Stimulated activated CD8-positive, alpha-beta memory T cell treated with anti-CD3 and anti-CD28 coated beads, Interleukin-12 subunit alpha, Interleukin-12 subunit beta, amount 100 ng/mL, for 24 hours (primary cell): Measurements from ENCODE around the gene BORCS8.
"Not testable (repeated sequence)": the region's sequence is repeated elsewhere in the genome, so short reads cannot be mapped to it uniquely, and the experiment has no call there.

Experiments
- DNase-seq: peaks from one replicate; pipeline ENCODE4 v3.0.0-alpha.2; 2020; ENCODE audit errors: extremely low read depth

BORCS8 gene

GRCh38 chr19:19192078-19192882 lies at the start of gene BORCS8, which contains the start of gene RFXANK:
TSS of gene BORCS8 (minus strand) at chr19:19192152. CDS start at chr19:19192117, 35 bp downstream.
TSS of gene RFXANK (plus strand) at chr19:19192258. CDS start at chr19:19193947, 1,689 bp downstream.
- peak; percentile 97 for DNase-seq

- no peak for DNase-seq
Observed at GRCh38 chr19:19240476-19240875, 48.5 kb upstream of the BORCS8 start.

GRCh38 chr19:19239675-19240074 lies 47.7 kb upstream of the BORCS8 start:
- no peak for DNase-seq

- DNase-seq: no peak
Observed at GRCh38 chr19:19238126-19238894, 46.4 kb upstream of the BORCS8 start.

- no peak for DNase-seq
Observed at GRCh38 chr19:19236173-19236572, 44.2 kb upstream of the BORCS8 start.

- no peak for DNase-seq
Observed at GRCh38 chr19:19234220-19234816, 42.4 kb upstream of the BORCS8 start.

- DNase-seq: no peak
Observed at GRCh38 chr19:19232261-19232721, 40.3 kb upstream of the BORCS8 start.

- DNase-seq: no peak
Observed at GRCh38 chr19:19230999-19231398, 39.0 kb upstream of the BORCS8 start.

- no peak for DNase-seq
Observed at GRCh38 chr19:19229701-19230100, 37.7 kb upstream of the BORCS8 start.

- DNase-seq: no peak
Observed at GRCh38 chr19:19227217-19227616, 35.3 kb upstream of the BORCS8 start.

- no peak for DNase-seq
Observed at GRCh38 chr19:19226663-19227062, 34.7 kb upstream of the BORCS8 start.

GRCh38 chr19:19226204-19226603 lies 34.3 kb upstream of the BORCS8 start:
- DNase-seq: no peak

- DNase-seq: peak; percentile 33
Observed at GRCh38 chr19:19224852-19225494, 33.0 kb upstream of the BORCS8 start.

GRCh38 chr19:19224150-19224851 lies 32.3 kb upstream of the BORCS8 start:
- no peak for DNase-seq

GRCh38 chr19:19223636-19224035 lies 31.7 kb upstream of the BORCS8 start:
- DNase-seq: no peak

- DNase-seq: no peak
Observed at GRCh38 chr19:19223060-19223459, 31.1 kb upstream of the BORCS8 start.

GRCh38 chr19:19221000-19221399 lies 29.0 kb upstream of the BORCS8 start:
- not testable (repeated sequence) for DNase-seq

- DNase-seq: no peak
Observed at GRCh38 chr19:19218911-19219310, 27.0 kb upstream of the BORCS8 start.

- DNase-seq: no peak
Observed at GRCh38 chr19:19217099-19217498, 25.1 kb upstream of the BORCS8 start.

- no peak for DNase-seq
Observed at GRCh38 chr19:19215792-19216191, 23.8 kb upstream of the BORCS8 start.

- DNase-seq: no peak
Observed at GRCh38 chr19:19214892-19215291, 22.9 kb upstream of the BORCS8 start.
